NCI-H1436 treated with DMSO at 0.1 percent for 48 hours (cell line): ENCODE results near the gene ATP9B.

Source experiments
- DNase-seq: peaks from one replicate; lab custom pipeline; 2025; lab: John Stamatoyannopoulos, UW

Gene ATP9B

DNA sequence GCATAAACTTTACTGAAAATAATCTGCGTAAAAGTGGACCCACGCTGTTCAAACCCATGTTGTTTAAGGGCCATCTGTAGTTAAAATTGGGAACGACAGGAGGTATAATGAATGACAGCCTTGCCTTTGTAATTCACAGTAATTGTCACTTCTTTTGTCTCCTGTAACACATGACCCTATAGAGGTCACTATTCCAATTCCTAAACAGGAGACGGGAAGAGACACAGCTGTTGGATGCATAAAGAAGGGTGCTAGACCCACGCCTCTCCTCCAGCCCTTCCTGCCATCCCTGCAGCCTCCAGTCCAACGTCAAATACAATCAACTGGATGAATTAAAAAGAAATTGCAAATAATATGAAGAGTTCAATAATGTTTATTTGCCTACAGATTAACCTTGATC, 263.5 kb downstream of the ATP9B start:
- DNase-seq = no peak

DNA sequence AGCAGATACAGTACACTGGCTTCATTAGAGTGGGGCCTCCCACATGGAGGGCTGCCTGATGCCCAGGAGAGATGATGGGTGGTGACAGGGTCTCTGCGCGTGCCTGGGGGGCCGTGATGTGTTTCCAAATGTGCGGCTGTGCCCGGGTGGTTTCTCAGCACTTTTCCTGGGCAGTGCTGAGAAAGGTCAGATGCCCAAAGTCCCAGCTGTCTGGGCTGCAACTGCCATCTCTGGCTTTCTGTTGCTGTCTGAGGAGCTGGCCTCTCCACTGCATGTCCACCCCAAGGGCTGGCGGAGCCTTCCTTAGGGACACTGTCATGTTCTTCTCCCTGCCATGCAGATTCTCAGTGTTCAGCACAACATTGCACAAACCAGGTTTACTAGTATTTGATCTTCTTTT, 263.9 kb downstream of the ATP9B start:
- DNase-seq = no peak

DNA sequence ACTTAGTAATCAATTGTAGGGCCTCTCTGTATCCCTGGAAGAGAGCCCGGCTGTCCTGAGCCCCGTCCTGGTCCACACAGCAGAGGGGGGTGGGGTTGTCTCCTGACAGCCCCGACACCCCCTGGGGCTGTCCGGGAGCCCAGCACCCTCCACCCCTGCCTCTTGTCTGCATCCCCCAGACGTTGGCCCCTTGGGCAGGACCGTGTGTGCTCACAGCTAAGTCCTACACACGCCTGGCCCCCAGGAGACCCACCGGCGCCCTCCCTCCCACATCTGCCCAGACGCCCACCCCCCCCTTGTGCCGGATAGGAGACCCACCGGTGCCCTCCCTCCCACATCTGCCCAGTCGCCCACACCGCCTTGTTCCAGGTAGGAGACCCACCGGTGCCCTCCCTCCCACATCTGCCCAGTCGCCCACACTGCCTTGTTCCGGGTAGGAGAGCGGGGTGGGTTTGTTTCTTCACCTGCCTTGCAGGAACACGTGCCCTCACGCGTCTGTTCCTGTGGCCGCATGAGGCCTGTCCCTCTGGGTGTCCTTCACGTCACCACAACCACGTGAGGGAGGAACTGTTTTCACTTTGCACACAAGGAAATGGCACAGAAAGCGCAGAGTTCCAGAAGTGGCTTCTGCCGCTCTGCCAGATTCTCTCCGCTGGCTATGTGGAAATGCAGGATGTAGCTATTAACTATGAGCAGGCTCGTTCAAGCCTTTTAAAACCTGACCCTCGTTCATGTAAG, 265.5 kb downstream of the ATP9B start:
- DNase-seq = no peak

DNA sequence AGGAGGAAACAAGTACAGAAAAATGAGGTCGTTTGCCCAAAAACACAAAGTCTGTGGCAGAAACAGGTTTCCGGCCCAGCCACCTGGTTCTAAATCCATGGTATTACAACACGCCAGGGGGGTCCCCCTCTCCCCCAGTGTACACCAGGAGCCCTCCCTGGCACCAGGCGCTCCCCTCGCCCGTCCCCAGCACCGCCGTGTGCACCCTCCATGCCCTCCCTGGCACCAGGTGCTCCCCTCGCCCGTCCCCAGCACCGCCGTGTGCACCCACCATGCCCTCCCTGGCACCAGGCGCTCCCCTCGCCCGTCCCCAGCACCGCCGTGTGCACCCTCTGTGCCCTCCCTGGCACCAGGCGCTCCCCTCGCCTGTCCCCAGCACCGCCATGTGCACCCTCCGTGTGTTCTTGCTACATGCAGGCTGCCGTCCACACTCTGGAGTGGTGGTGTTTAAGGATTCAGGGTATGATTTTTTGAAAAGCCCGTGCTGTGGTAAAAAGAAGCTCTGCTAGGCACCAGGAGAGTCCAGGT, 266.7 kb downstream of the ATP9B start:
- no peak for DNase-seq

DNA sequence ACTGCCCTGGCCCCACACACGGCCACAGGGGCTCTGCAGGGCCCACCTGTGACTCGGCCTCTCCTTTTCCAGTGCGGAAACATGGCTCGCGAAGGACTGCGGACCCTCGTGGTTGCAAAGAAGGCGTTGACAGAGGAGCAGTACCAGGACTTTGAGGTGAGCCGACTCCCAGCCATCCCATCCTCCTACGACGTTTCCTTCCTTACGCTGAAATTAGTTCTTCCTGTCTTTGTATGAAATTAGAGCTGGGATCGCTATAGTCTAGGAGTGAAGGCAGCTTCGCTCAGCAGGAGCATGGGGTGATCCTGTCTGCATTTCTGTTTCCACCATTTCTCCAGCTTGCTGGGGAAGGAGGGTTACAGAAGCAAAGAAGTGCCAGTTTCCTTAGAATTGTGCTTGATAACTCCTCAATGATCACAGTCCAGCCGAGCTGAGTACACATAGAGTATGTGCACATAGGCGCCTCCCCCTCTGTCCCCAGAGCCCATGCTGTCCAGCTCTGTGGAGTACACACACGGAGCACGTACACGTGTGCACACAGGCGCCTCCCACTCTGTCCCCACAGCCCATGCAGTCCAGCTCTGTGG, 267.5 kb downstream of the ATP9B start:
- DNase-seq = no peak

DNA sequence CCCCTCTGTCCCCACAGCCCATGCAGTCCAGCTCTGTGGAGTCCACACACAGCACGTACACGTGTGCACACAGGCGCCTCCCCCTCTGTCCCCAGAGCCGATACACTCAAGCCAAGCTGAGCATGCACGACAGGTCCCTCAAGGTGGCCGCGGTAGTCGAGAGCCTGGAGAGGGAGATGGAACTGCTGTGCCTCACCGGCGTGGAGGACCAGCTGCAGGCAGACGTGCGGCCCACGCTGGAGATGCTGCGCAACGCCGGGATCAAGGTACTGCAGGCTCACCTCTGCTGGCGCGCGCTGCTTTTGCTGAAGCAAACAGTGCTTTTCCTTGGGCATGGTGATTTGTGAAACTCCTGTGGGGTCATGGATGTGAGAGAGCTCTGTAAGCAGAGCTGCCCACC, 268.0 kb downstream of the ATP9B start:
- no peak for DNase-seq

DNA sequence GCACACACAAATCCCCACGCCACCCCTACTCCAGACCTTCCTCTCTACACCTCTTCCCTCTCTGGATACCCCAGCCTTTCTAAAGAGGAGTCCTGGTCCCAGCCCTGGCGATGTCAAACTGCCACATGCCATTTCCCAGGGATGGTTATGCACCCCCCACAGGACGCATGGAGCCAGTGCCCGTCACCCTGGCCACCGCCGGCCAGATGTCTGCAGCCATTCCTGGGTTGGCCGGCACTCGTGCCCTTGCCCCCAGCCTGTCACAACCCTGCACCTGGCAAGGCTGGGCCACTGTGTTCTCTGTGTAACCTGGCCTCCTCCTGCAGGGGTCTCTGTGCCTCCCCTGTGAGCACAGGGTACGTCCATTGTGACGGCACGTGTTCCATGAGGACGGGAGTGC, 268.4 kb downstream of the ATP9B start:
- DNase-seq = no peak

DNA sequence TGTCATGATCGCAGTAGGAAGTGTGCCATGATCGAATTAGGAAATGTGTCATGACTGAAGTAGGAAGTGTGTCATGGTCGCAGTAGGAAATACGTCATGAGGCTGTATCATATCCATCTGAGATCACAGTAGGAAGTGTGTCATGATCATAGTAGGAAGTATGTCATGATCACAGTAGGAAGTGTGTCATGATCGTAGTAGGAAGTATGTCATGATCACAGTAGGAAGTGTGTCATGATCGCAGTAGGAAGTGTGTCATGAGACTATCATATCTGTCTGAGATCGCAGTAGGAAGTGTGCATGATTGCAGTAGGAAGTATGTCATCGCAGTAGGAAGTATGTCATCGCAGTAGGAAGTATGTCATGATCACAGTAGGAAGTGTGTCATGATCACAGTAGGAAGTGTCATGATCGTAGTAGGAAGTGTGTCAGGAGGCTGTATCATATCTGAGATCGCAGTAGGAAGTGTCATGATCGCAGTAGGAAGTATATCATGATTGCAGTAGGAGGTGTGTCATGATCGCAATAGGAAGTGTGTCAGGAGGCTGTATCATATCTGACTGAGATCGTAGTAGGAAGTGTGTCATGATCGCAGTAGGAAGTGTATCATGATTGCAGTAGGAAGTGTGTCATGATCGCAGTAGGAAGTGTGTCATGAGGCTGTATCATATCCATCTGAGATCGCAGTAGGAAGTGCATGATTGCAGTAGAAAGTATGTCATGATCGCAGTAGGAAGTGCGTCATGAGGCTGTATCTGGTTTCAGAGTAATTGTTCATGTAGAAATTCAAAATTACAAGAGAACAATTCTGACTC, 270.1 kb downstream of the ATP9B start:
- DNase-seq = no peak

DNA sequence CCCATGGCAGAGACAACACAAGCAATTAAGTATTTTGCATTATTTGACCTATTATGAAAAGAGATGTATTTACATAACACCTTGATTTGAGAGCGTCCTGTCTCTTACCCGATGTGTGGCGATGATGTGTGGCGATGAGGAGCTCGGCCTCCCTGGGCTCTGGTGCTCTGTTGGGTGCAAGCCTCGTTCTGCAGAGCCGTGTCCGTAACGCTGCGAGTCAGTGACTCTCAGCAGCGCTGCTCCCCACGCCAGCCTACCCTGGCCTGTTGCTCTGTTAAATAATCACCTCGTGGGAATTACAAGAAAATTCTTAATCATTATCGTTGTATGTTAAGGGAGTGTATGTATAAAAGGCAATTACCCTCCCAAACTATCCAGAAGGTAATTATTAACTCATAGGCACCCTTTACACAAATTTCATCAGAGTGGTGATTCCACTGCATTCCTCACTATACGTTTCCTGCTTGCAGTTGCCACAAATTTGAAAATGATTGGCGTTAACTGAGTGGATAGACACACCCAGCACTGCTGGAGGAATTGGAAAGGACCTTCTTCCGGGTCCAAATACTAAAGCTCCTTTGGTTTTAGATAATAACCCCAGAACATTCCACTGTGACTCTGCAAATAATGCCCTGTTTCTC, 274.5 kb downstream of the ATP9B start:
- DNase-seq = no peak

DNA sequence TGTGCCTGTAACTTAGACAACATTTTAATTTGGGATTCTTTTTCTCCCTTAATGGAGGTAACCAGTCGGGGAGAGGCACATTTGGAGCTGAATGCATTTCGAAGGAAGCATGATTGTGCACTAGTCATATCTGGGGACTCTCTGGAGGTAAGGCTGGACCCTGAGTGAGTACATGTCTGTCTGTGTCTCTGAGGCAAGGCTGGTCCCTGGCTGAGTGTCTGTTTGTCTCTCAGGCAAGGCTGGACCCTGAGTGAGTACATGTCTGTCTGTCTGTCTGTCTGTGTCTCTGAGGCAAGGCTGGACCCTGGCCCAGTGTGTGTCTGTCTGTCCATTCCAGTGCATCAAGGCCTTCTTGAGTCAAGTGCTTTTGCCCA, 275.0 kb downstream of the ATP9B start:
- DNase-seq = no peak

DNA sequence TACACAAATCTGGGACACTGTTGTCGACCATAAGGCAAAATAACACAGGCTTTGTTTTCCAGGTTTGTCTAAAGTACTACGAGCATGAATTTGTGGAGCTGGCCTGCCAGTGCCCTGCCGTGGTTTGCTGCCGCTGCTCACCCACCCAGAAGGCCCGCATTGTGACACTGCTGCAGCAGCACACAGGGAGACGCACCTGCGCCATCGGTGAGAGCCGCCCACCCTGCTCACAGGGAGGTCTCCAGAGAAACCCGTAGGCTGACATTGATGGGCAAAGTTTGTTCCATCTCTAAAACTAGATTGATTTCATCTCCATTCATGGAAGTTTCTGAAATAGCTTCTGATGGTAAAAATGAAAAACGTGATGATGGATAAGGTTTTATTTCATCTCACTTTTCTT, 276.2 kb downstream of the ATP9B start:
- no peak for DNase-seq

DNA sequence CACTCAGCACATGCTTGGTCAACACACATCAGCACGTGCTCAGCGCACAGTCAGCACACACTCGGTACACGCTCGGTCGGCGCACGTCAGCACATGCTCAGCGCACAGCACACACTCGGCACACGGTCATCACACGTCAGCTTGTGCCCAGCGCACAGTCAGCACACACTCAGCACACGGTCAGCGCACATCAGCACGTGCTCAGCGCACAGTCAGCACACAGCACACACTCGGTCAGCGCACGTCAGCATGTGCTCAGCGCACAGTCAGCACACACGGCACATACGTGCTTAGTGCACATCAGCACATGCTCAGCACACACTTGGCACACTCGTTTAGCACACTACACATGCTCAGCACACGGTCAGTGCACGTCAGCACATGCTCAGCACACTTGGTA, 276.8 kb downstream of the ATP9B start:
- no peak for DNase-seq

DNA sequence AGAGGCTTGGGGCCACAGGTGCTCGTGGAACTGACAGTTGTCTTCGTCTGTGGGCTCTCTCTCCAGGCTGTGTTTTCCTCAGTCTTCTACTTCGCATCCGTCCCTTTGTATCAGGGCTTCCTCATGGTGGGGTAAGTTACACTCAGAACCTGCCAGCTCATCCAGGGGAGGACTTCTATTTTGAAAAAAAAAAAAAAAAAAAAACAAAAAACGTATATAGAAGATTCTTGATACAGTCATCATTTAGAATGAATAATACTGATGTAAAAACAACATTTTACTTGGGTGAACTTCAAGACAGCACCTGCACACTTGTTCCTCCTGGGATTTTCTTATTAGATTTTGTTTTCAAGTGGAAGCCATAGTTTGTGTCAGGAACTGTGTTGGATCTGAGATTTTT, 278.9 kb downstream of the ATP9B start:
- DNase-seq = no peak

DNA sequence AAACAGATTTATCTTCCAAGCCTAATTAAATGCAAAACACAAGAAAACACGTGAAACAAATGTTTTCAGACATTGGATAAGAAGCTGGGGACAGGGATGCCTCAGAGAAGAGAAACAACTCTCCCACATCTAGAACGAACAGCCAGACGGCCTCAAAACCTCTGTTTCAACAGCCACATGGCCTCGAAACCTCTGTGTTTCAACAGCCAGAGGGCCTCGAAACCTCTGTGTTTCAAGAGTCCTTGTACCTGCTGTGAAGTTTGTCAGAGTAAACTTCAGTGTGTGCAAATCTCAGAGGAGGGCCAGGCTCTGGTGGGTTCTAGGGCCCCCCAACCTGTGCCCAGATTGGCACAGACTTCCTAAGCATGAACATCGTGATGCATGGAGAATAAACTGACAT, 283.2 kb downstream of the ATP9B start:
- no peak for DNase-seq

DNA sequence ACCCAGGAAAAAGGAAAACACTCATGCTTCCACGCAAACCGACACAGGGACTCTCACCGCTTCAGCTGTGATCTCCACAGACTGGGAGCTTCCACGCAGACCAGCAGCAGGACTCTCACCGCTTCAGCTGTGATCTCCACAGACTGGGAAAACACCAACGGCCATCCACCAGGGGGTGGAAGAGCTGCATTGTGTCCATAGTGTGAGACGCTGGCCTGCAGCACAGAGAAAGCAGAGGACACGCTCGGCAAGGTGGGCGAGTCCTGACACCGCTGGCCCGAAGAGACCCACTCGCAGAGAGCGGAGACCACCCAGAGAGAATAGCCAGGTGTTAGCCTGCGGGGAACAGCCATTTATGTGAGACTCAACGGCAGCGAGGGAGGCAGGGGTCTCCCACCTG, 284.1 kb downstream of the ATP9B start:
- no peak for DNase-seq

DNA sequence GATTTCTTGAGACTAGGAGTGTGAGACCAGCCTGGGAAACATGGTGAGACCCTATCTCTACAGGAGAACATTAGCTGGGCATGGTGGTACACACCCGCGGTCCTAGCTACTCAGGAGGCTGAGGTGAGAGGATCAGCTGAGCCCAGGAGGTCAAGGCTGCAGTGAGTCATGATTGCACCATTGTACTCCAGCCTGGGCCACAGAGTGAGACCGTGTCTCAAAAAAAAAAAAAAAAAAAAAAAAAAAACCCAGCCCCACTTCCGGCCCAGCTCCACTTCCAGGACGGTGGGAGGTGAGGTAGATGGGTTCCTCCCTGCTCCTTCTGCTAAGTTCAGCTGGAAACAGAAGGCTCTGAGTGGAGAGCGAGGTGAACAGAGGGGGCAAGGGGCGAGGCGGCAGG, 285.2 kb downstream of the ATP9B start:
- DNase-seq = no peak

DNA sequence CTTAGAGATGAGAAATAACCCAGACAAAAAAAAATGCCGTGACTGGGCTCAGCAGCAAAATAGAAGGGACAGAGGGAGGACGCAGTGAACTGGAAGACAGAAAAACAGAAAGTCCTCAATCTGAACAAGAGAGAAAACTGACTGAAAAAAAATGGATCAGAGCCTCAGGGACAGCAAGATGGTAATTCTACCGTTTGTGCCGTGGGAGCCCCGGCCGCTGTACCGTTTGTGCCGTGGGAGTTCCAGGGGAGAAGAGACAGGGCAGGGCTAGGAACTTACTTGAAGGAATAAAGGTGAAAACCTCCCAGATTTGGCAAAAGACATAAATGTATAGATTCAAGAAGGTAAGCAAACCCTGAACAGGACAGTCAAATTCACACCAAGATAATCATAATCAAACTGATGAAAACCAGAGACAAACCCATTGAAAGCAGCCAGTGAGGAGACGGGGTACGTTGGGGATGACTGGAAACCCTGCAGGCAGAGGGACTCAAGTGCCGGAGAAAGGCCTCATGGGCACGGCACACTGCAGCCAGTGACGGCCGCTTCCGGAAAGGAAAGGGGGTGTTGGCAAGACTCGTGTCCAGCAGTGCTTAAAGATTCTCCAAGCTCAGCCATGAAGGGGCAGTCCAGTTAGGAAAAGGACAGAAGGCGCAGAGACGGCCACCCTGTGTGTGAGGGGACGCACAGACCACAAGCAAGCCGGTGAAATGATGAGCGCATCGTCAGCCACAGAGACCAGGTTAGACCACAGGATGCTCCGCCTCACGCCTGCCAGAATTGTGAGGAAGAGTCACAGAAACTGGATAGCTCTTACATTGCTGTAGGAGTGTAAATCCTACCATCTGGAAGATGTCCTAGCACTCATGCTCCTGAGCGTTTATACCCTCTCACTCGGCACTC, 286.5 kb downstream of the ATP9B start:
- DNase-seq = no peak

DNA sequence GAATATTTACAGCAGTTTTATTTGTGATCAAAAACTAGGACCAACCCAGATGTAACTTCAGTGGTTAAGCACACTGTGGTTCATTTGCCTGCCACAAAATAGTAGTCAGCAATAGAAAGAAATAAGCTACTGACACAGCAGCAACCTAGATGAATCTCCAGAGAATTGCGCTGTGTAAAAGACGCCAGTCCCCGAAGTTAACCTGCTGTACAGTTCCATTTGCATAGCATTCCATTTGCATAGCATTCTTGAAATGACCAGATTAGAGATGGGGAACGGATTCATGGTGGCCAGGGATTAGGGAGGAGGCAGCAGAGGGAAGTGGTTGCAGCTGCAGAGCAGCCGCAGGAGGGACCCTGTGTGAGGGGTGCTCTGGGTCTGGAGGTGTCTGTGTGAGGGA, 287.2 kb downstream of the ATP9B start:
- no peak for DNase-seq

DNA sequence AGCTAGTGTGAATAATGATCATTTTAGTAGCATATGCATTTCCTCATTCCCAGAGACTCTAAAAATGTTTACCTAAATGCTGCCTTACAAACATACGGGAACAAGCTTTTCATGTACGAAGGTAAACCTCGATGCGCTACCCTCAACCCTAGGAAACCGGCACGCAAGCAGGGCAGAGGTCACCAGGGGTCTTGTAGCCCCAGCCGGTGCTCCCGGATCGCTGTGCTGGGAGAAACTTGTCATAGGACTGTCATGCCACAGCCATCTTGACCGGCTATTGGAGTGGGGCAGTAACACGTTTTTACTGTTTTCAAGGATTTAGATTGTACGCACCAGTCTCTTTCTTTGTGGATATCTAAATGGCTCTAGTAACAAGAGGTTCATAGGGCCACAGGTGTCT, 291.7 kb downstream of the ATP9B start:
- DNase-seq = no peak

DNA sequence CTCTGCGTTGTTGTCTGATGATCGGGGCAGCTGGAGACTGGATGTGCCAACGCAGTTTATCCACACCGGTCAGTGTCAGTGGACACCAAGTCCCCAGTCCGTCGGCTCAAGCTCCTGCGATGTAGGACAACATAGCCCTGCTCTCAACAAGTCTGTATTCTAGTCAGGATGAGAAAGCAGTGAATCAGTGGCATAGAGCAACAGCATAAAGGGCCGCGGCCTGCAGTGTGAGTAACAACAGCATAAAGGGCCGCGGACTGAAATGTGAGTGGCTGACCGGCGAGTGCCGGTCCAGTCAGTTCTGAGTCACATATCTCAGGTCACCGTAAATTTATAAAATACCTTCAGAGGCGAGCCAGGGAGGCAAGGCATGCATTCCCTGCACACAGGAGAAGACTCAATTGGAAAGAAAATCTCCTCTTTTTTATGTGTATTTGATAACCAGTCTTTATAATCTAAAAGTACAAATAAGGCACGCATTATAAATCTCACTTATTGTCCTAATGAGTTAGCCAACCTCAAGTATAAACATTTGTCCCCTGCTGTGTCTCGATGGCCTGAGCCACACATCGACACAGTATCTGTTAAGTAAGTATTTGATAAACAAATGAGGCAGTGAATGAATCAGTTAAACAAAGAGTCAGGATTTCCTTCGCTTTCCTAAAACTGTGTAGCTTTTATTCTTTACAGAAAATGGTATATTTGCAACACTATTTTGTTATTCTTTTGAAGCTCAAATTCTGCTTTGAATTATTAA, 292.8 kb downstream of the ATP9B start:
- no peak for DNase-seq

DNA sequence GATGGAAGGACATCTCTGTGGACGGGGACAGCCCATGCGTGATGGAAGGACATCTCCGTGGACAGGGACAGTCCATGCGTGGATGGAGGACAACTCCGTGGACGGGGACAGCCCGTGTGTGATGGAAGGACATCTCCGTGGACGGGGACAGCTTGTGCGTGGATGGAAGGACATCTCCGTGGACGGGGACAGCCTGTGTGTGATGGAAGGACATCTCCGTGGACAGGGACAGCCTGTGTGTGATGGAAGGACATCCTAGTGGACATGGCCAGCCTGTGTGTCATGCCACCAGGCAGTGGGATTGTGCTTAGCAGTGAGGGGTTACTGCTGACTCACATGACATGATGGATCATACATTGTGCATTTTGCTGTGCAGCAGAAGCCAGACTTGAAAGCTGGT, 296.5 kb downstream of the ATP9B start:
- DNase-seq = no peak
